ENCODE data around the gene CFAP20. TPM values are rescaled to one million over a fixed set of nuclear protein-coding genes. Genes with fewer than 3 reads are reported as not detected.
"Not testable (repeated sequence)": the region's sequence is repeated elsewhere in the genome, so short reads cannot be mapped to it uniquely, and the experiment has no call there.

Gene CFAP20
- total and polyA plus RNA-seq, 2 donors from 2014 or later, result 22.3 to 33.3 TPM

DNA sequence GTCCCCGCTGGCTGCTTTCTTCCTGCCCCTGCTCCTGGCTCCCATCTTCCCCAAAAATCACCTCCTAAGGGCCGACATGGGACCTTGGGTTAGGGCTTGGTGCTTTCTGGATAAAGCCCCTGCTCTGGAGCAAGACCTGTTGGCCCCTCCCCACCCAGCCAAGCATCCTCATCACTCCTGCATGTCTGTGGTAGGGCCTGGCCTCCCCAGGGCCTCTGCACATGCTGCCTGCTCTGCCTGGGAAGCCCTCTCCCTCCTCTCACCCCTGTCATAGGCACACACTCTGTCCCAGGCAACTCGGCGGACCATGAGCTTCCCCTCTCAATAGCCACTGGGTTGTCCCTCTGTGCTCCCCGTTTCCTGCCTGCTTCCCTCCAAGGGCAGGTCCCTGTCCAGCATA lies 35.2 kb downstream of the CFAP20 start:
- intact Hi-C loops (cut with DNase I), result no loop called here
- Histone ChIP-seq H3K4me1 (ENCODE audit: control insufficient read depth in 2 of 3, insufficient read depth in 2 of 3, low read depth in 1 of 3, low read length in 3 of 3) (no peaks in the 10 kb centered on the region), H3K36me3 (ENCODE audit: control insufficient read depth in 2 of 3, insufficient read depth in 3 of 3, low read length in 3 of 3) (no peaks in the 10 kb centered on the region), H3K4me3 (ENCODE audit: low read length in 3 of 3) (no peak overlapping the region), H3K9me3 (ENCODE audit: control insufficient read depth in 2 of 3, insufficient read depth in 1 of 3, low read length in 3 of 3) (no peaks in the 10 kb centered on the region), H3K9ac (ENCODE audit: low read length in 3 of 3) (no peak overlapping the region), H3K27me3 (ENCODE audit: control insufficient read depth, insufficient read depth, low read length) (no peaks in the 10 kb centered on the region), H3K27ac (ENCODE audit: low read depth in 2 of 2, low read length in 2 of 2) (no peak overlapping the region)
- FAIRE-seq (no peak), DNase-seq (peak in 1 of 5 donors; percentile 42)
- TF ChIP-seq, protein P1, sequence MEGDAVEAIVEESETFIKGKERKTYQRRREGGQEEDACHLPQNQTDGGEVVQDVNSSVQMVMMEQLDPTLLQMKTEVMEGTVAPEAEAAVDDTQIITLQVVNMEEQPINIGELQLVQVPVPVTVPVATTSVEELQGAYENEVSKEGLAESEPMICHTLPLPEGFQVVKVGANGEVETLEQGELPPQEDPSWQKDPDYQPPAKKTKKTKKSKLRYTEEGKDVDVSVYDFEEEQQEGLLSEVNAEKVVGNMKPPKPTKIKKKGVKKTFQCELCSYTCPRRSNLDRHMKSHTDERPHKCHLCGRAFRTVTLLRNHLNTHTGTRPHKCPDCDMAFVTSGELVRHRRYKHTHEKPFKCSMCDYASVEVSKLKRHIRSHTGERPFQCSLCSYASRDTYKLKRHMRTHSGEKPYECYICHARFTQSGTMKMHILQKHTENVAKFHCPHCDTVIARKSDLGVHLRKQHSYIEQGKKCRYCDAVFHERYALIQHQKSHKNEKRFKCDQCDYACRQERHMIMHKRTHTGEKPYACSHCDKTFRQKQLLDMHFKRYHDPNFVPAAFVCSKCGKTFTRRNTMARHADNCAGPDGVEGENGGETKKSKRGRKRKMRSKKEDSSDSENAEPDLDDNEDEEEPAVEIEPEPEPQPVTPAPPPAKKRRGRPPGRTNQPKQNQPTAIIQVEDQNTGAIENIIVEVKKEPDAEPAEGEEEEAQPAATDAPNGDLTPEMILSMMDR (IDR thresholded peaks at IDR 0.05; ENCODE audit: borderline replicate concordance, extremely low read depth, insufficient read depth), result no peak

DNA sequence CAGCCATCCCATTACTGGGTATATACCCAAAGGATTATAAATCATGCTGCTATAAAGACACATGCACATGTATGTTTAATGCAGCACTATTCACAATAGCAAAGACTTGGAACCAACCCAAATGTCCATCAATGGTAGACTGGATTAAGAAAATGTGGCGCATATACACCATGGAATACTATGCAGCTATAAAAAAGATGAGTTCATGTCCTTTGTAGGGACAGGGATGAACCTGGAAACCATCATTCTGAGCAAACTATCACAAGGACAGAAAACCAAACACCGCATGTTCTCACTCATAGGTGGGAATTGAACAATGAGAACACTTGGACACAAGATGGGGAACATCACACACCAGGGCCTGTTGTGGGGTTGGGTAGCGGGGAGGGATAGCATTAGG lies 38.8 kb downstream of the CFAP20 start:
- H3K27me3 ChIP-seq (ENCODE audit: control insufficient read depth, insufficient read depth, low read length); H3K36me3 ChIP-seq (ENCODE audit: control insufficient read depth in 2 of 3, insufficient read depth in 3 of 3, low read length in 3 of 3); H3K9me3 ChIP-seq (ENCODE audit: control insufficient read depth in 2 of 3, insufficient read depth in 1 of 3, low read length in 3 of 3); intact Hi-C loops (cut with DNase I); DNase-seq; H3K4me3 ChIP-seq (ENCODE audit: low read length in 3 of 3); FAIRE-seq; H3K27ac ChIP-seq (ENCODE audit: low read depth in 2 of 2, low read length in 2 of 2); H3K4me1 ChIP-seq (ENCODE audit: control insufficient read depth in 2 of 3, insufficient read depth in 2 of 3, low read depth in 1 of 3, low read length in 3 of 3); H3K9ac ChIP-seq (ENCODE audit: low read length in 3 of 3): not testable (repeated sequence)

DNA sequence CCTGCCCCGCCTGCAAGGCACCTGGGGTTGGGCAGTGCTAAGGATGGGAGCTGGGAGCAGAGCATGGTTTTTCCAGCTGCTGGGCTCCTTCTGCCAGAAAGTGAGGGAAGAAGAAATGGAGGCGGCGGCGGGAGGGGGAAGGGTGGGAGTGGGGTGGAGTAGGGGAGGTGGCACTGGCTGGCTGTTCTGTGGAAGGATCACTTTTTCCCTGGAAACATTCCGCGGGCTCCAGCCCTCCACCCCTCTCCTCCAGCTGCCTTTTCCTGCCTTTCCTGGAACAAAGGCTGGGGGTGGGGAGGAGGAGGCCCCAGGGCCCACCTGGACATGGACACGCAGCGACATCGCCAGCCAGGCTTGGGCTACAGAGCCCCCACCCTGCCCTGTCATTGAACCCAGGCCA lies 41.1 kb downstream of the CFAP20 start:
- no peak overlapping the region for H3K9ac ChIP-seq (ENCODE audit: low read length in 3 of 3)
- no peaks in the 10 kb centered on the region for H3K27me3 ChIP-seq (ENCODE audit: control insufficient read depth, insufficient read depth, low read length)
- intact Hi-C loops (cut with DNase I), result no loop called here
- TF ChIP-seq, protein P1 (IDR thresholded peaks at IDR 0.05; ENCODE audit: borderline replicate concordance, extremely low read depth, insufficient read depth), result no peak
- no peaks in the 10 kb centered on the region for H3K36me3 ChIP-seq (ENCODE audit: control insufficient read depth in 2 of 3, insufficient read depth in 3 of 3, low read length in 3 of 3)
- H3K27ac ChIP-seq (ENCODE audit: low read depth in 2 of 2, low read length in 2 of 2), result no peak overlapping the region
- H3K4me1 ChIP-seq (ENCODE audit: control insufficient read depth in 2 of 3, insufficient read depth in 2 of 3, low read depth in 1 of 3, low read length in 3 of 3), result no peaks in the 10 kb centered on the region
- DNase-seq, result peak in 1 of 5 donors; percentile 37
- no peak for FAIRE-seq
- no peak overlapping the region for H3K4me3 ChIP-seq (ENCODE audit: low read length in 3 of 3)
- H3K9me3 ChIP-seq (ENCODE audit: control insufficient read depth in 2 of 3, insufficient read depth in 1 of 3, low read length in 3 of 3), result no peaks in the 10 kb centered on the region

DNA sequence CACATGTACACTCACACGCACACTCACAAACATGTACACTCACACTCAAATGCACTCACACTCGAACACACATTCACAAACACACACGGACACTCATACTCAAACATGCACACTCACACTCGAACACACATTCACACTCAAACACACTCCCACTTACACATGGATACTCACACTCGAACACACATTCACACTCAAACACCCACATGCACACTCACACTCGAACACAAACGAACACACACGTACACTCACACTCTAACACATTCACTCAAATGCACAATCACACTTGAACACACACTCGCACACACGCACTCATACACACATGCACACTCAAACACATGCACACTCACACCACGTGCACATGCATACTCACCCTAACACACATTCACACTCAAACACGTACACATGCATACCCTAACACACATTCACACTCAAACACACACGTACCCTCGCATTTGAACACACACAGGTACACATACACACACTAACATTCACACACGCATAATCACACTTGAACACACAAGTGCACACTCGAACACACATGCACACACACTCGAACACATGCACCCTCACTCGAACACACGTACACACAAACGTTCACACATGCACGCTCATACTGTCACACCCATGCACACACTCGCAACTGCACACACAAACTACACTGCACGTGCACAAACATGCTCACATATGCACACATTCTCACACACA lies 41.8 kb downstream of the CFAP20 start:
- Histone ChIP-seq H3K9ac (ENCODE audit: low read length in 3 of 3) (no peak overlapping the region), H3K36me3 (ENCODE audit: control insufficient read depth in 2 of 3, insufficient read depth in 3 of 3, low read length in 3 of 3) (no peaks in the 10 kb centered on the region), H3K27ac (ENCODE audit: low read depth in 2 of 2, low read length in 2 of 2) (no peak overlapping the region), H3K4me3 (ENCODE audit: low read length in 3 of 3) (no peak overlapping the region), H3K27me3 (ENCODE audit: control insufficient read depth, insufficient read depth, low read length) (no peaks in the 10 kb centered on the region), H3K4me1 (ENCODE audit: control insufficient read depth in 2 of 3, insufficient read depth in 2 of 3, low read depth in 1 of 3, low read length in 3 of 3) (no peaks in the 10 kb centered on the region), H3K9me3 (ENCODE audit: control insufficient read depth in 2 of 3, insufficient read depth in 1 of 3, low read length in 3 of 3) (no peaks in the 10 kb centered on the region)
- TF ChIP-seq, protein P1 (IDR thresholded peaks at IDR 0.05; ENCODE audit: borderline replicate concordance, extremely low read depth, insufficient read depth), result no peak
- no peak for FAIRE-seq
- intact Hi-C loops (cut with DNase I), result no loop called here
- DNase-seq, result peak in 1 of 5 donors; percentile 0

All from kidney (tissue), 14 donors.